ENCODE measurements around the gene MYADM. TPM values are rescaled to one million over a fixed set of nuclear protein-coding genes. Genes with fewer than 3 reads are reported as not detected.

Gene MYADM
- total RNA-seq, 1 experiment from 2014 or later: 78.6 TPM

- TF ChIP-seq USF2 (CRISPR knock-in tag; IDR thresholded peaks at IDR 0.05) (no peak), SOX15 (CRISPR knock-in tag; IDR thresholded peaks at IDR 0.05) (no peak)
Measured at GRCh38 chr19:53876651-53877224, 9.1 kb downstream of the MYADM start (continued).

GRCh38 chr19:53877361-53877766, 9.7 kb downstream of the MYADM start:
- Mint-ChIP-seq H3K4me3 (no peak overlapping the region), H3K4me1 (peaks cover 25% of the 10 kb centered on the region), H3K27ac (no peak overlapping the region), H3K36me3 (peaks cover 31% of the 10 kb centered on the region), H3K9me3 (no peaks in the 10 kb centered on the region), H3K27me3 (ENCODE audit: low read depth) (no peaks in the 10 kb centered on the region)
- TF ChIP-seq FOXP4 (CRISPR knock-in tag; IDR thresholded peaks at IDR 0.05): no peak
- TF ChIP-seq TEAD4 (CRISPR knock-in tag; IDR thresholded peaks at IDR 0.05): no peak
- TF ChIP-seq RORB (CRISPR knock-in tag; IDR thresholded peaks at IDR 0.05): no peak
- TF ChIP-seq, protein P1, sequence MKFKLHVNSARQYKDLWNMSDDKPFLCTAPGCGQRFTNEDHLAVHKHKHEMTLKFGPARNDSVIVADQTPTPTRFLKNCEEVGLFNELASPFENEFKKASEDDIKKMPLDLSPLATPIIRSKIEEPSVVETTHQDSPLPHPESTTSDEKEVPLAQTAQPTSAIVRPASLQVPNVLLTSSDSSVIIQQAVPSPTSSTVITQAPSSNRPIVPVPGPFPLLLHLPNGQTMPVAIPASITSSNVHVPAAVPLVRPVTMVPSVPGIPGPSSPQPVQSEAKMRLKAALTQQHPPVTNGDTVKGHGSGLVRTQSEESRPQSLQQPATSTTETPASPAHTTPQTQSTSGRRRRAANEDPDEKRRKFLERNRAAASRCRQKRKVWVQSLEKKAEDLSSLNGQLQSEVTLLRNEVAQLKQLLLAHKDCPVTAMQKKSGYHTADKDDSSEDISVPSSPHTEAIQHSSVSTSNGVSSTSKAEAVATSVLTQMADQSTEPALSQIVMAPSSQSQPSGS (CRISPR knock-in tag; IDR thresholded peaks at IDR 0.05; ENCODE audit: borderline replicate concordance, low read depth): no peak
- TF ChIP-seq RELA (CRISPR knock-in tag; IDR thresholded peaks at IDR 0.05; ENCODE audit: borderline replicate concordance): no peak
- TF ChIP-seq, protein P2, sequence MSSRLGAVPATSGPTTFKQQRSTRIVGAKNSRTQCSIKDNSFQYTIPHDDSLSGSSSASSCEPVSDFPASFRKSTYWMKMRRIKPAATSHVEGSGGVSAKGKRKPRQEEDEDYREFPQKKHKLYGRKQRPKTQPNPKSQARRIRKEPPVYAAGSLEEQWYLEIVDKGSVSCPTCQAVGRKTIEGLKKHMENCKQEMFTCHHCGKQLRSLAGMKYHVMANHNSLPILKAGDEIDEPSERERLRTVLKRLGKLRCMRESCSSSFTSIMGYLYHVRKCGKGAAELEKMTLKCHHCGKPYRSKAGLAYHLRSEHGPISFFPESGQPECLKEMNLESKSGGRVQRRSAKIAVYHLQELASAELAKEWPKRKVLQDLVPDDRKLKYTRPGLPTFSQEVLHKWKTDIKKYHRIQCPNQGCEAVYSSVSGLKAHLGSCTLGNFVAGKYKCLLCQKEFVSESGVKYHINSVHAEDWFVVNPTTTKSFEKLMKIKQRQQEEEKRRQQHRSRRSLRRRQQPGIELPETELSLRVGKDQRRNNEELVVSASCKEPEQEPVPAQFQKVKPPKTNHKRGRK (CRISPR knock-in tag; IDR thresholded peaks at IDR 0.05; ENCODE audit: borderline replicate concordance): no peak
- TF ChIP-seq ZNF416 (CRISPR knock-in tag; IDR thresholded peaks at IDR 0.05): no peak
- TF ChIP-seq ATF1 (CRISPR knock-in tag; IDR thresholded peaks at IDR 0.05): no peak
- no peak for TF ChIP-seq JUN (CRISPR knock-in tag; IDR thresholded peaks at IDR 0.05)
- TF ChIP-seq, protein P3, sequence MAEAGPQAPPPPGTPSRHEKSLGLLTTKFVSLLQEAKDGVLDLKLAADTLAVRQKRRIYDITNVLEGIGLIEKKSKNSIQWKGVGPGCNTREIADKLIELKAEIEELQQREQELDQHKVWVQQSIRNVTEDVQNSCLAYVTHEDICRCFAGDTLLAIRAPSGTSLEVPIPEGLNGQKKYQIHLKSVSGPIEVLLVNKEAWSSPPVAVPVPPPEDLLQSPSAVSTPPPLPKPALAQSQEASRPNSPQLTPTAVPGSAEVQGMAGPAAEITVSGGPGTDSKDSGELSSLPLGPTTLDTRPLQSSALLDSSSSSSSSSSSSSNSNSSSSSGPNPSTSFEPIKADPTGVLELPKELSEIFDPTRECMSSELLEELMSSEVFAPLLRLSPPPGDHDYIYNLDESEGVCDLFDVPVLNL (CRISPR knock-in tag; IDR thresholded peaks at IDR 0.05; ENCODE audit: borderline replicate concordance, low read depth): no peak
- TF ChIP-seq EMX1 (CRISPR knock-in tag; IDR thresholded peaks at IDR 0.05): no peak
- TF ChIP-seq ZNF671 (CRISPR knock-in tag; IDR thresholded peaks at IDR 0.05): no peak
- no peak for TF ChIP-seq NFYB (CRISPR knock-in tag; conservative IDR thresholded peaks at IDR 0.05; ENCODE audit: low read depth)
- TF ChIP-seq CREM (CRISPR knock-in tag; IDR thresholded peaks at IDR 0.05): no peak
- TF ChIP-seq USF1 (CRISPR knock-in tag; IDR thresholded peaks at IDR 0.05): peak; percentile 62; the same call in 1 of the 2 replicates
- peak; percentile 63 for TF ChIP-seq USF2 (CRISPR knock-in tag; IDR thresholded peaks at IDR 0.05)
- TF ChIP-seq ZMAT4 (CRISPR knock-in tag; IDR thresholded peaks at IDR 0.05): no peak
- ATAC-seq (no peak), DNase-seq (ENCODE audit: low spot score) (no peak)
- CTCF ChIA-PET: interaction anchor here (1.2 kb wide), 1 partner anchor 10 kb away, joined by 3 read pairs; the partner anchor contains the start of gene MYADM
- POLR2A ChIA-PET: interaction anchor here (2.3 kb wide), 1 partner anchor 9 kb away, joined by 21 read pairs; the partner anchor contains the start of gene MYADM

Measured in WTC11 (cell line).